Stomach smooth muscle (tissue), 2 donors: ENCODE measurements around the gene SLC39A11.
"Not testable (repeated sequence)": the region's sequence is repeated elsewhere in the genome, so short reads cannot be mapped to it uniquely, and the experiment has no call there.

ENCODE experiments used
- H3K27ac ChIP-seq: one replicate; pipeline ENCODE4 v1.7.0; 2013; ENCODE audit warnings: mild to moderate bottlenecking, low read length, inconsistent platforms
- H3K27me3 ChIP-seq, 2 donors: one replicate each; pipeline ENCODE4 v1.7.0; 2013; ENCODE audit warnings: low read length in 2 of 2; ENCODE audit not compliant: insufficient read depth in 2 of 2, control insufficient read depth in 1 of 2
- H3K36me3 ChIP-seq, 2 donors: one replicate each; pipeline ENCODE4 v1.7.0; 2013; ENCODE audit warnings: low read length in 2 of 2; ENCODE audit not compliant: control insufficient read depth in 2 of 2, insufficient read depth in 2 of 2
- H3K4me1 ChIP-seq: one replicate; pipeline ENCODE4 v1.7.0; 2013; ENCODE audit warnings: low read length; ENCODE audit not compliant: control insufficient read depth, insufficient read depth
- H3K4me3 ChIP-seq, 2 donors: one replicate each; pipeline ENCODE4 v1.7.0; 2013; ENCODE audit warnings: low read length in 2 of 2
- H3K9ac ChIP-seq, 2 donors: one replicate each; pipeline ENCODE4 v1.7.0; 2013; ENCODE audit warnings: low read length in 2 of 2, mild to moderate bottlenecking in 1 of 2
- H3K9me3 ChIP-seq, 2 donors: one replicate each; pipeline ENCODE4 v1.7.0; 2013; ENCODE audit warnings: low read length in 2 of 2; ENCODE audit not compliant: control insufficient read depth in 2 of 2
- donor health status: healthy.
- donor health status: Pancreatic carcinoma.

The SLC39A11 gene

GRCh38 chr17:73111386-73111785 lies 18.9 kb upstream of the SLC39A11 start:
- H3K4me1 ChIP-seq, result no peaks in the 10 kb centered on the region
- no peak overlapping the region for H3K9ac ChIP-seq
- H3K9me3 ChIP-seq, result no peaks in the 10 kb centered on the region
- H3K4me3 ChIP-seq, result no peak overlapping the region
- H3K36me3 ChIP-seq, result no peaks in the 10 kb centered on the region
- H3K27me3 ChIP-seq, result peaks cover 0 to 2% of the 10 kb centered on the region in 2 donors
- no peak overlapping the region for H3K27ac ChIP-seq

GRCh38 chr17:73107191-73107590 lies 14.7 kb upstream of the SLC39A11 start:
- no peaks in the 10 kb centered on the region for H3K27me3 ChIP-seq
- H3K36me3 ChIP-seq, result no peaks in the 10 kb centered on the region
- H3K4me1 ChIP-seq, result no peaks in the 10 kb centered on the region
- H3K9ac ChIP-seq, result no peak overlapping the region
- no peak overlapping the region for H3K27ac ChIP-seq
- no peak overlapping the region for H3K4me3 ChIP-seq
- H3K9me3 ChIP-seq, result peaks cover 0 to 2% of the 10 kb centered on the region in 2 donors

- Histone ChIP-seq H3K9ac (no peak overlapping the region), H3K27ac (no peak overlapping the region), H3K9me3 (peaks cover 0 to 2% of the 10 kb centered on the region in 2 donors), H3K27me3 (no peaks in the 10 kb centered on the region), H3K36me3 (no peaks in the 10 kb centered on the region), H3K4me1 (no peaks in the 10 kb centered on the region), H3K4me3 (no peak overlapping the region)
Observed at GRCh38 chr17:73105431-73105830, 12.9 kb upstream of the SLC39A11 start.

GRCh38 chr17:73104450-73104849 lies 12.0 kb upstream of the SLC39A11 start:
- Histone ChIP-seq H3K9ac (no peak overlapping the region), H3K27ac (no peak overlapping the region), H3K4me3 (no peak overlapping the region), H3K27me3 (no peaks in the 10 kb centered on the region), H3K4me1 (no peaks in the 10 kb centered on the region), H3K36me3 (no peaks in the 10 kb centered on the region), H3K9me3 (peaks cover 0 to 2% of the 10 kb centered on the region in 2 donors)

- Histone ChIP-seq H3K9ac (no peak overlapping the region), H3K27me3 (no peaks in the 10 kb centered on the region), H3K9me3 (peaks cover 0 to 2% of the 10 kb centered on the region in 2 donors), H3K4me1 (no peaks in the 10 kb centered on the region), H3K27ac (no peak overlapping the region), H3K4me3 (no peak overlapping the region), H3K36me3 (no peaks in the 10 kb centered on the region)
Observed at GRCh38 chr17:73103641-73104335, 11.3 kb upstream of the SLC39A11 start.

- Histone ChIP-seq H3K4me3 (no peak overlapping the region), H3K9me3 (peaks cover 0 to 2% of the 10 kb centered on the region in 2 donors)
Observed at GRCh38 chr17:73101031-73101430, 8.5 kb upstream of the SLC39A11 start.

GRCh38 chr17:73100363-73100762 lies 7.9 kb upstream of the SLC39A11 start:
- no peaks in the 10 kb centered on the region for H3K27me3 ChIP-seq
- H3K4me1 ChIP-seq, result no peaks in the 10 kb centered on the region
- H3K9ac ChIP-seq, result no peak overlapping the region
- H3K36me3 ChIP-seq, result no peaks in the 10 kb centered on the region
- H3K4me3 ChIP-seq, result no peak overlapping the region
- H3K9me3 ChIP-seq, result peaks cover 0 to 2% of the 10 kb centered on the region in 2 donors
- no peak overlapping the region for H3K27ac ChIP-seq

More at GRCh38 chr17:73101031-73101430, 8.5 kb upstream of the SLC39A11 start:
- no peak overlapping the region for H3K27ac ChIP-seq
- H3K27me3 ChIP-seq, result no peaks in the 10 kb centered on the region
- no peaks in the 10 kb centered on the region for H3K4me1 ChIP-seq
- no peak overlapping the region for H3K9ac ChIP-seq
- no peaks in the 10 kb centered on the region for H3K36me3 ChIP-seq

GRCh38 chr17:73099511-73099910 lies 7.0 kb upstream of the SLC39A11 start:
- H3K9ac ChIP-seq, result no peak overlapping the region
- H3K27me3 ChIP-seq, result no peaks in the 10 kb centered on the region
- H3K4me1 ChIP-seq, result no peaks in the 10 kb centered on the region
- H3K36me3 ChIP-seq, result no peaks in the 10 kb centered on the region
- no peaks in the 10 kb centered on the region for H3K9me3 ChIP-seq
- no peak overlapping the region for H3K4me3 ChIP-seq
- H3K27ac ChIP-seq, result no peak overlapping the region

- no peaks in the 10 kb centered on the region for H3K4me1 ChIP-seq
- H3K27me3 ChIP-seq, result no peaks in the 10 kb centered on the region
- no peaks in the 10 kb centered on the region for H3K36me3 ChIP-seq
- H3K9ac ChIP-seq, result no peak overlapping the region
- no peaks in the 10 kb centered on the region for H3K9me3 ChIP-seq
- no peak overlapping the region for H3K27ac ChIP-seq
- no peak overlapping the region for H3K4me3 ChIP-seq
Observed at GRCh38 chr17:73098919-73099318, 6.4 kb upstream of the SLC39A11 start.

GRCh38 chr17:73097973-73098765 lies 5.7 kb upstream of the SLC39A11 start:
- not testable (repeated sequence) for H3K4me1 ChIP-seq, H3K9ac ChIP-seq, H3K36me3 ChIP-seq, H3K27me3 ChIP-seq, H3K9me3 ChIP-seq, H3K27ac ChIP-seq, H3K4me3 ChIP-seq

GRCh38 chr17:73096866-73097265 lies 4.4 kb upstream of the SLC39A11 start:
- Histone ChIP-seq H3K9me3 (no peaks in the 10 kb centered on the region), H3K9ac (no peak overlapping the region), H3K27me3 (no peaks in the 10 kb centered on the region), H3K4me3 (no peak overlapping the region), H3K36me3 (no peaks in the 10 kb centered on the region), H3K4me1 (peaks cover 9% of the 10 kb centered on the region), H3K27ac (no peak overlapping the region)
